C4-2B (cell line): Measurements from ENCODE around the gene NRXN3.
A peak's percentile ranks its signal among the peaks of the same experiment; 100 is the strongest.

Source experiments
- CTCF ChIP-seq: fragments of 450-650 bp; conservative IDR thresholded peaks from 2 replicates; pipeline ENCODE4 v1.5.1; 2017; ENCODE audit warnings: mild to moderate bottlenecking
- ZFX ChIP-seq: fragments of 450-650 bp; IDR thresholded peaks from 2 replicates; pipeline ENCODE4 v1.6.1; 2017

- TF ChIP-seq CTCF (peak; percentile 69), ZFX (no peak)
Measured at GRCh38 chr14:78933948-78934524, 763.9 kb downstream of the NRXN3 start.
